Measurements from ENCODE around the gene THBS3.
A peak's percentile ranks its signal among the peaks of the same experiment; 100 is the strongest.
"Not testable (repeated sequence)": the region's sequence is repeated elsewhere in the genome, so short reads cannot be mapped to it uniquely, and the experiment has no call there.

THBS3 gene

DNA sequence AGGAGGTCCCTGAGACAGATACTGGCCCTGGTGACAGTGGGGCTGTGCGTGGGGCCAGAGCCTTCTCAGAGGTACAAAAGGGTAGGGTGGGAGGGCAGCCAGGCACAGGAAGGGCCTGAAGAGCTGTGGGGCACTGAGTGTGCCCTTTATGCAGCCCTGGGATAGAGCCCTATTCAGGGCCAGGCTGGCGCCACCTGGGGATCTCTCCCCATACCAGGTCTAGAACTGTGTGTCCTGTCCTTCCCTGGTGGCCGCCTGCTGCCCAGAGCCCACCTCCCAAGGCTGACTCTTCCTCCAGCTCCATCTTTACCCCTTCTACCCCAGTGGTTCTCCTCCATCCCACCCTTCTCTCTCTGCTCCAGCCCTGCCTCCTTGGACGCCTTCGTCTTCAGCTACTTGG lies 25.8 kb upstream of the THBS3 start:
- DNase-seq, result not testable (repeated sequence)

DNA sequence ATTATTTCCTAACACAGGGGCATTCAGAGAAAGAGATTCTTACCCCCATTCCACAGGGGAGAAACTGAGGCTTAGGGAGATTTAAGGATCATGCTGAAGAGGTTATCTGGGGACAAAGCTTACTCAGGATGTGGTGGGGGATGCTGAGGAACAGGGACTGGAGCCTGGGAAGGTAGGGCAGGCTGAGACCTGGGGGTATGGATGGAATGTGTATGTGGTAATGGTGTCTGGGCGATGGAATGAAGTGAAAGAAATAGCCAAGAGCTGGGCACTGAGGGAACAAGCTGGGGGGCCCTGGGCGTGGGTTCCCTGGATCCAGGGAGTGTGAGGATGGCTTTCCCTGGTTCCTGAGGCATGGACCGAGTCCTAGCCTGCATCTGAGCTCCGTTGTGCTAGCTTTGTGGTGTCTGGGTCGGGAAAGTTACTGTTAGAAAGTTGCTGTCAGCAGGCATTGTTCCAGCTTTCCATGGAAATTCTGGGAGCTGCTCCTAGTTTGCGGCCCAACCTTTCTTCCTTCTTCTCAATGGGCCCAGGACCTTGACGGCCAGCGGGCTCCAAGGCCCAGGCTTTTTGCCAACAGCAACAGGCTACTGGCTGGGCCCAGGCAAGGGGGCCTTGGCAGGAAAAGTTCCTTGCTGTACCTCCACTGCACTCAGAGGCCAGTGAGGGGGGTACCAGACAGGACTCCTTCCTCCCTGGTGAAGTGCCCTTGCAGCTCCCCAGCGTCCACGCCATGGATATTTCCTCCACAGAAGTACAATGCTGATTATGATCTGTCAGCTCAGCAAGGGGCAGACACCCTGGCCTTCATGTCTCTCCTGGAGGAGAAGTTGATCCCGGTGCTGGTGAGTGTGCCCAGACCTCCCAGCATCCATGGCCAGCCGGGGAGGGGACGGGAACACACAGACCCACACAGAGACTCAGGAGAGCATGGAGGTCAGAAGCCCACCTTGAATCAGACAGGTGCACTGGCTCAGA lies 24.6 kb upstream of the THBS3 start:
- DNase-seq, result not testable (repeated sequence)

DNA sequence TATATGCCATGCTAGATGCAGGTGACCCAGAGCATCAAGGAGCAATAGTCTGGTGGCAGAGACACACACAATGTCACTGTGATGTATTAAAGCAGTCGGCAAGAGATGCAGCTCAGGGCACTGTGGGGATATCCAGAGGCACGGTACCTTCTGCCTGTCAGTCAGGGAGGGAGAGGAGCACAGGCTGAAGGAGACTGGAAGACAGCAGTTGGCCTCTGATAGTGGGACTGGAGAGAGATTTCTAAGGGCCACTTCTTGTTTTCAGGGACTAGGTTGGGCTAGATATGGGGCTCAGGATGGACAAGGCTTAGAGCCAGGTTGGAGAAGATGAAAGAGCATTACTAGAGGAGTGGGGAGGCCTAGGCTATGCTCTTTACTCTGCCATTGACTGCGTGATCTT lies 23.6 kb upstream of the THBS3 start:
- DNase-seq, result not testable (repeated sequence)

DNA sequence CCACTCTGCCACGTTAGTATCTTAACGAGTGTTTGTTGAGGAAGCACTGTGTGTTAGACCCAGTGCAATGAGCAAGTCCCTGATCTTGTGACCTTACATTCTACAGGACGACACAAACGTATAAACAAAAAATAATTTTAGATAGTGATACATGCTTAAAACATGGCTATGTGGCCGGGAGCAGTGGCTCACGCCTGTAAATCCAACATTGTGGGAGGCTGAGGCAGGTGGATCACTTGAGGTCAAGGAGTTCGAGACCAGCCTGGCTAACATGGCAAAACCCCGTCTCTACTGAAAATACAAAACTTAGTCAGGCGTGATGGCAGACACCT lies 20.4 kb upstream of the THBS3 start:
- DNase-seq, result no peak

DNA sequence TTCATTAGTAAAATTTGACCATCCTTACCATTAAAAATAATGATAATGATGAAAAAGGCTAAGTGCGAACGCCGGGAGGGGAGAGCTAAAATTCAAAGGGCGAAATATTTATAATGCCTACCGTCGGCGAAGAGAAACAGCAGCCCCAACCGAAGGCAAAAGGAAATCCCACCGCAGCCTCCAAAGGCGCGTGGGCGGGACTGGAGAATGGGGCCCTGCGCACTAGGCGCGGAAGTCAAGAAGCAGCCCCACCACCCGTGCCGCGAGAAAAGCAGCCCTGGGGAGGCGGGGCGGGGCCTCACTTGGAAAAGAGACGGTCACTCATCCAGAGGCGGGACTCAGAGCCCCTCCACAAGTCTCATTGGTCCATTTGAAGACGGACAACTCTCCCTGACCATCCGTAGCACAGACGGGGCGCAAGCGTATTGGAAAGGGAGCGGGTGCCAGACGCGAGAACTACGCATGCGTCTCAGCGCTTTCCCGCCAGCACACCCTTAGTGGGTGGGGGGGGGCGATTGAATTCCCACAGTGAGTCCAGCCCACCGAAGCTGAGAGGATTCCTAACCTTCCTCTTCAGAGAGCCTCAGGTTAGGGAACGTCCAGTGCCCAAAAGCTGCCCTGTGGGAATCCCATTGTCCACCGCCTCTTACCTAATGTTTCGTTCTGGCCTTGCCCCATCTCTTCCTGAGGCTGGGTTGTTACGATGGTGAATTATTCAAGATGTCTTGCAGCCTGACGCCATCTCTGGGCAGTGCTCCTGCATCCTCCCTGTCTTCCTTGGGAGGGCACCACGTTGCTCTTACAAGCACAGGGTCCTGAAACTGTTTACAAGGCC lies 19.8 kb upstream of the THBS3 start:
- peak; percentile 99 for DNase-seq

DNA sequence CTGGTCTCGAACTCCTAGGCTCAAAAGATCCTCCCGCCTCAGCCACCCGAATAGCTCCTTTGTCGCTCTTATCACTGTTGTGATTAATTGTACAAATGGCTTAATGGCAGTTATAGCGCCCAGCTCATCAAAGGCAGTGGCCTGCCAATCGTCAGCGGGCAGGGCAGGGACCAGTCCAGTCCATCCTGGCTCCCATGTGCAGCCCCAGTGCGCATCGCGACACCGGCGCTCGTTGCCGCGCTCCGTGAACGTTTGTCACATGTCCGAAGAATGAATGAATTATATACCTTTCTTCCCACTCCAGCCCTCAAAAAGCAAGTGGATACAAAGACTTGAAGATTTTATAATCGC lies 19.2 kb upstream of the THBS3 start:
- DNase-seq, result peak; percentile 59

DNA sequence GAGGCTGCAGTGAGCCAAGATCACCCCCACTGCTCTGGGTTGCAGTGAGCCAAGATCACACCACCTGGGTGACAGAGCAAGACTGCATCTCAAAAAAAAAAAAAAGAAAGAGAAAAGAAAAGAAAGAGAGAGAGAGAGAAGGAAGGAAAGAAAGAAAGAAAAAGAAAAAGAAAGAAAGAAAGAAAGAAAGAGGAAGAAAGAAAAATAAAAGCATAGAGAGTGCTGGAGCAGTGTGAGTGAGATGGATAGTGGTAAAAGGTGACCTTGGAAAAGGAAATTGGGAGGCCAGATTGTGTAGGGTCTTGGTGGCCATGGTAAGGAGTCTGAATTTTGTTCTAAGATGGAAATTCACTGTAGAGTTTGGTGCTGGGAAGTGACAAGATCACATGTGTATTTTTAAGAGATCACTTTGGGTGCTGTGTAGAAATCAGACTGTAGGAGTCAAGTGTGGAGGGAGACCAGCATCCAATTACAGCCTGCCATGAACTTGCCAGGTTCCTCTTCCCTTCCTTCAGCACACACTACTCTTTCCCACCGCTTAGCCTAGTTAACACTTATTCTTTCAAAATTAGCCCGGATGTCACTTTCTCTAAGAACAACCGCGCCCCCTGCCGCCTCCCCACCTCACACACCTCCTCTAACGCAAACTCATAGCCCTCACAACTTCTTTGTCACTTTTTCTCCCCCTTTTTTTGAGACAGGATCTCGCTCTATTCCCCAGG lies 18.7 kb upstream of the THBS3 start:
- DNase-seq, result peak; percentile 87

DNA sequence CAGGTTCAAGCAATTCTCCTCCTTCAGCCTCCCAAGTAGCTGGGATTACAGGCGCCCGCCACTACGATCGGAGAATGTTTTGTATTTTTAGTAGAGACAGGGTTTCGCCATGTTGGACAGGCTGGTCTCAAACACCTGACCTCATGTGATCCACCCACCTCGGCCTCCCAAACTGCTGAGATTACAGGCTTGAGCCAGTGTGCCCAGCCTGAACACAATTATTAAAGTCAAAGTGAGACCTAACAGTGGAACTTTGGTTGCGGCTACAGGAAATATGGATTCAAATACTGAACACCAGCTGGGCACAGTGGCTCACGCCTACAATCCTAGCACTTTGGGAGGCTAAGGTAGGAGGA lies 17.7 kb upstream of the THBS3 start:
- not testable (repeated sequence) for DNase-seq

DNA sequence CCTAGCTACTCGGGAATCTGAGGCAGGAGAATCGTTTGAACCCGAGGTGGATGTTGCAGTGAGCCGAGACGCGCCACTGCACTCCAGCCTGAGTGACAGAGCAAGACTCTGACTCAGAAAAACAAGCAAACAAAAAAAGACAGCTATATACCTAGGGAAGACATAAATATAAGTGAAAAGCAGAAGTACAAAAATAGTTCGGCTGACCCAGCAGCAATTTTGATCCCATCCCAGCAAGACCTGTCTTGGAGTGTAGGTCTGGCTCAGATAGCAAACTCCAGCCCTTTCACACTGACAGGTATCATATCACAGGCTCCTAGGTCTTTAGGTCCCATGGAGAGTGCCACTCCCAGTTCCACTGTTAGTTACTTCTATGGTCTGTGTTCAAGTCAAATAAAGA lies 15.3 kb upstream of the THBS3 start:
- DNase-seq, result peak; percentile 37

DNA sequence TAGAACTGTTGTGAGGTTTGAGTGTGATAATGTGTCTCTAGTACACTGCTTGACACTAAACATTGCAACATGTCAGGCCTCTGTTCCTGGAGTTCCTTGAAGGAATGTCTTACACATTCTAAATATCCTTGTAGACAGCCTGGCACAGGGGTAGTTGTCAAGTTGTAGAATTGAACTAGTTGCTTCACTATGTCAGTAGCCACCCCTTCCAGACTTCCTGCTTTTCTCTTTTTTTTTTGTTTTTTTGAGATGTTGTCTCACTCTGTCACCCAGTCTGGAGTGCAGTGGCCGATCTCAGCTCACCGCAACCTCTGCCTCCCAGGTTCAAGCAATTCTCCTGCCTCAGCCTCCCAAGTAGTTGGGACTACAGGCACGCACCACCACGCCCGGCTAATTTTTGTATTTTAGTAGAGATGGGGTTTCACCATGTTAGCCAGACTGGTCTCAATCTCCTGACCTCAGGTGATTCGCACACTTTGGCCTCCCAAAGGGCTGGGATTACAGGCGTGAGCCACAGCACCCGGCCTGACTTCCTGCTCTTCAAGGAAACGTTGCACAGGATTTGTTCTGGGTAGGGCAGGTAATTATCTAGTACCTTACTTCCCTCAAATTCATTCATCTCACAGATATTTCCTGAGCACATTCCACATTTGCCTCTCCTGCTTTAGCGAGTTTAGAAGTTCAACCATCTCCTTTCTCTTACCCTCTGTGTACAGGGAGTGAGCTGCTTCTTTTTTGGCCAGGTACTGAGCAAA lies 12.7 kb upstream of the THBS3 start:
- DNase-seq, result peak; percentile 54

DNA sequence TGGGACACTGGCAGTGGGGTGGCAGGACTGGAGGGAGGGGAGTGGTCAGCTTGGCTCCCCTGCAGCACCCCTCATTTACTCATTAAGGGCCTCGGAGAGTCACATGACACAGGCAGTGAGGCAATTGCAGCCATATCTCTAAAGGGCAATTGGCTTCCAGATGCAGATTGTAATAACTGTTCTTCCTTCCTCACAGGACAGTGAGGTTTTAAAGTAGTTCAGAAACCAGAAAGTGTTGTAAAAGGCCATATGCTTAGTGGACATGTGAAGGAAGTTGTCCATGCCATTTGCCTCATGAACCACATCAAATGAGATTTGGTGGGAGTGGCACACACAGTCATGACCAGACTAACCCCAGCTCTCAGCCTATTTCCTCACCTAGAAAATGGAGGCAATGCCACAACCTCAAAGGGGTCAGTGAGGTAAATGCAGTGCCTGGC lies 11.9 kb upstream of the THBS3 start:
- peak; percentile 86 for DNase-seq

DNA sequence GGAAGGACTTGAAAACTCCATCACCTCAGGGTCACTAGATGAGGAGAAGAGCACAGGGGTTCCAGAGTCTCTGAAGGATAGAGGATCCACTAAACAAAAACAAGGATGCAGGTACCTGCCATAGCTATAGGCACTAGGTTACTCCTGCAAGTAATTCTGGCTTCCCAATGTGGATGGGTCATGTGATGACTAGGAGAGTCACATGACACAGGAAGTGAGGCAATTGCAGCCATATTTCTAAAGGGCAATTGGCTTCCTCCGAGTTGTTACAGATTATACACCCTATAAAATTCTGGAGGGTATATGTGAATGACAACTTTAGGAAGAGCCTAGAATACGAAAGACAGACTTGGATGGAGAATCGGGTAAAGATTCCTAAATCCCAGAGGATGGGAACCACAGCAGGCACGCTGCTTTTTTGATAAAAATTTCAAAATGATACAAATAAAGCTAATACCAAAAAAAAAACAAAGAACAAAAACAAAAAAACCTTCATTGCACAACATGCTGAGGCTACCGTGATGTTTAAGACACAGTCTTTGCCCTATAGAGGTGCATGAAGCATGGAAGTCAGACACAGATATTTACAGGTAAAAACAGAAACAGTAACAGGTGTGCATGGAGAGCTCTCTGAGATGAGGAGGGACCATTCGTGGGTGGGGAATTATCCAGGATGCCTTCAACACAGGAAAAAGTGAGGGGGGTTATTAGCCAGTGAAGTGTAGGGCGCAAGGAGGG lies 11.3 kb upstream of the THBS3 start:
- peak; percentile 66 for DNase-seq

DNA sequence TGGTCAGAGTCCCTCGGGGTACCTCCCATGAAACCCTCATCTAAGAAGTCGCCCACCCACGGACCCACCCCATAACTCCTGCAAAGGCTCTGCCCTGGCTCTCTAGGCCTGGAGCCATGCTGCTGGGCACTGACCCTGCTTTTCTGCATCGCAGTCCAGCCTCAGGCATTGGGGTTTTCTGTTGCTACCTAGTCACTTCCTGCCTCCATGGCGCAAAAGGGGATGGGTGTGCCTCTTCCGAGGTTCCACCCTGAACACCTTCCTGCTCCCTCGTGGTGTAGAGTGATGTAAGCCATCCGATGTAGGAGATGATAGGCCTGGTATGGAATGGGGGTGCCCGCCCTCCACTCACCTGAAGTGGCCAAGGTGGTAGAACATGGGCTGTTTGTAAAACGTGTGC lies 7.0 kb upstream of the THBS3 start:
- DNase-seq, result not testable (repeated sequence)

DNA sequence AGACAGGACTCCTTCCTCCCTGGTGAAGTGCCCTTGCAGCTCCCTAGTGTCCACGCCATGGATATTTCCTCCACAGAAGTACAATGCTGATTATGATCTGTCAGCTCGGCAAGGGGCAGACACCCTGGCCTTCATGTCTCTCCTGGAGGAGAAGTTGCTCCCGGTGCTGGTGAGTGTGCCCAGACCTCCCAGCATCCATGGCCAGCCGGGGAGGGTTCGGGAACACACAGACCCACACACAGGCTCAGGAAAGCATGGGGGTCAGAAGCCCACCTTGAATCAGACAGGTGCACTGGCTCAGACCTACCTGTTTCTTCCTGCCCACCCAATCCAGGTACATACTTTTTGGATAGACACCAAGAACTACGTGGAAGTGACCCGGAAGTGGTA lies 4.3 kb upstream of the THBS3 start:
- DNase-seq, result not testable (repeated sequence)

DNA sequence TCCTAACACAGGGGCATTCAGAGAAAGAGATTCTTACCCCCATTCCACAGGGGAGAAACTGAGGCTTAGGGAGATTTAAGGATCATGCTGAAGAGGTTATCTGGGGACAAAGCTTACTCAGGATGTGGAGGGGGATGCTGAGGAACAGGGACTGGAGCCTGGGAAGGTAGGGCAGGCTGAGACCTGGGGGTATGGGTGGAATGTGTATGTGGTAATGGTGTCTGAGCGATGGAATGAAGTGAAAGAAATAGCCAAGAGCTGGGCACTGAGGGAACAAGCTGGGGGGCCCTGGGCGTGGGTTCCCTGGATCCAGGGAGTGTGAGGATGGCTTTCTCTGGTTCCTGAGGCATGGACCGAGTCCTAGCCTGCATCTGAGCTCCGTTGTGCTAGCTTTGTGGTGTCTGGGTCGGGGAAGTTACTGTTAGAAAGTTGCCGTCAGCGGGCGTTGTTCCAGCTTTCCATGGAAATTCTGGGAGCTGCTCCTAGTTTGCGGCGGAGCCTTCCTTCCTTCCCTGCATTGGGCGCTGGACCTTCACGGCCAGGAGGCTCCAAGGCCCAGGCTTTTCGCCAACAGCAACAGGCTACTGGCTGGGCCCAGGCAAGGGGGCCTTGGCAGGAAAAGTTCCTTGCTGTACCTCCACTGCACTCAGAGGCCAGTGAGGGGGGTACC lies 3.8 kb upstream of the THBS3 start:
- DNase-seq, result not testable (repeated sequence)

DNA sequence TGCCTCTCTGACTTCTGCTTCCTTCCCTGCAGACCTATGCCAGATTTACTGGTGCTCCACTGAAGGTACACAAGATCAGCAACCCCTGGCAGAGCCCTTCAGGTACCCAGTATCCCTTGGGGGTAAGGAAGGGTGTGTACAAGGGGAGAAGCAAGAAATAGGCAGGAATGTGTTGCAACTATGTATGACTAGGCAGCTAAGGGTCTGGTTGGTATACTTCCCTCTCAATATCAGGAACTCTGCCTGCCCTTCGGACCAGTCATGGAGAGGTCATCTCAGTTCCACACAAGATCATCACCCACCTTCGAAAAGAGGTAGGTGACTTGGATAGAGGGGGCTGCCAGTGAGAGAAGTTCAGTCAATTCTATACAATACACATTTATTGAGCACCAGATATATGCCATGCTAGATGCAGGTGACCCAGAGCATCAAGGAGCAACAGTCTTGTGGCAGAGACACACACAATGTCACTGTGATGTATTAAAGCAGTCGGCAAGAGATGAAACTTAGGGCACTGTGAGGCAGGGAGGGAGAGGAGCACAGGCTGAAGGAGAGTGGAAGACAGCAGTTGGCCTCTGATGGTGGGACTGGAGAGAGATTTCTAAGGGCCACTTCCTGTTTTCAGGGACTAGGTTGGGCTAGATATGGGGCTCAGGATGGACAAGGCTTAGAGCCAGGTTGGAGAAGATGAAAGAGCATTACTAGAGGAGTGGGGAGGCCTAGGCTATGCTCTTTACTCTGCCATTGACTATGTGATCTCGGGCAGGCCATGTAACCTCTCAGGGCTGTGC lies 2.8 kb upstream of the THBS3 start:
- peak; percentile 85 for DNase-seq

DNA sequence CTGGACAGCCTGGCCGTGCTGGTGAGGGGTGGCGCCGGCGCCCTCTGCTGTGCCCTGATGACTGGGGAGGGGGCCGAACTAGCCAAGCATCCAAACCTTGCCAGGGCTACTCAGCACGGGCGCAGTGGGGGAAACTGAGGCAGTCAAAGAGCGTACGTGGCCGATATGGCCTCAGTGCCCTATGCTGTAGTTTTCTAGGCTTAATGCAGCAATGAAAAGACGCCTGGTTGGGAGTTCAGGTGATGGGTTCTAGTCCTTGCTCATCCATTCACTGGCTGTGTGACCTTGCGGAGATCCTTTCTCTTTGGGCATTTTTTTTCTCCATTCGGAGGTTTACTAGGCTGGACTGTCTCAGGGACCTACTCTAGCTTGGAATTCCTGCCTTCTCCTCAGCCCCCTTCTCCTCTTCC lies 1.6 kb upstream of the THBS3 start:
- DNase-seq, result no peak

DNA sequence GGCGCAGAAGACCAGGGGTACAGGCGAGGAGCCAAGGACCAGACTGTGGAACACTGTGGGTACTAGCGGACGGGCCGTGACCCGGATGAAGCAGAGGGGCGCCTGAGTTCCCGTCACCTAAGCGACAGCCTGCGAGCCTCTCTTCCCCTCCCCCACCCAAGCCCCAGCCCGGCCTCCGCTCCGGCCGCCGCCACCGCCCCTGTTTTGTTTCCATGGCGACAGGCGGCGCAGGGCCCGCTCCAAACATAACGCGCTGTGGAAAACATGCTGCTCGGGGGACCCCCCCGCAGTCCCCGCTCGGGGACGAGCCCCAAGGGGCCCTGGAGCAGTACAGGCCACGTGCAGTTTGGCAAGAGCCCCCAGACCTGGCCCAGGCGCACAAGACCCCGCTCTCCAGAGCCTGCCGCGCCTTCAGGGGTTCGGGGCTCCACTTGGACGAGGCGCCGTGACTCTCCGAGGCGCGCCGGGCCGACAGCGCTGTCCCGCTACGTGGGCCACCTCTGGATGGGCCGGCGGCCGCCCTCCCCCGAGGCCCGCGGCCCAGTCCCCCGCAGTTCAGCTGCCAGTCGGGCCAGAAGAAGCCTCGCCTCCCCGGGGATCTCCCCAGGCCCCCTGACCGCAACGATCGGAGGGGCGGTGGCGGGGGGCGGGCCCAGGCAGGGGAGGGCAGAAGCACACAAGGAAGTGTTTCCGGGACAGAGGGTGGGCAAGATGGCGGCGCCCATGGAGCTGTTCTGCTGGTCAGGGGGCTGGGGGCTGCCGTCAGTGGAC lies 1.0 kb upstream of the THBS3 start, which contains the start of gene MTX1:
TSS of gene MTX1 (plus strand) at position 155 of the 771 bp plus-strand sequence. CDS start at position 265, 110 bp downstream.
- peak; percentile 78 for DNase-seq

Measured in inflammatory macrophage treated with lipopolysaccharide for 4 hours (primary cell).